Epidermal melanocyte (primary cell): ENCODE measurements around the gene FRMD4A.
A peak's percentile ranks its signal among the peaks of the same experiment; 100 is the strongest.

ENCODE experiments used
- DNase-seq: peaks from one replicate; pipeline ENCODE4 v3.0.0; 2011; ENCODE audit warnings: low spot score; ENCODE audit not compliant: insufficient read length

Gene FRMD4A

DNA sequence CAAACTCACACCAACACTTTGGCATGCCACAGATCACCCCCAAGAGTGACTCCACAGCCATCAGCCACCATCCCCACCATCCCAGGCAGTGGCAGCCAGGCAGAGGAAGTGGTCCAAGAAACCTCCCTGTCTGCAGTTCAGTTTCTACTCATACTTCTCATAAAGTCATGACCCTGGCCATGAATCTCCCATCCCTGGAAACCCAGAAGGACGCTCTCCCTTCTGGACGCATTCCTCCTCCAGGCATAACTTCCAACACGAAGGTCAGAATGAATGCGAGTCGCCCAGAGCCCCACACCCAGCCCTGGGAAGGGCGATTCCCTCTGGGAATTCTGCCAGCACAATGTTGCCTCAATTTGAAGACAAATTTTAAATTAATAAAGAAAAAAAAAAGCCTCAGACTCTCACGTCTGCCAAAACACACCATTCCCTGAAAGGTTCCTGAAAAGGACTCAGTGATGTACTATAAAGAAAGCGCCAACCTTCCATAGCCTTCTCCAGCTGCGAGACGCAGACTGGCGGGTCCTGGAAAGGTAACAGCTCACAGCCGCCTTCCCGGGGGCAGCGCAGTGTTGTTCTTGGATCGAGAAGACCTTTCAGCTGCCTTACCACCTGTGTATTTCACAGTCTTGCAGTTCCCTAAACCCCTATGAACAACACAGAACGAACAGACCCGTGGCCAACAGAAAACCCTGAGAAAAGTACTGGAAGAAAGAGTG is 307.6 kb downstream of the FRMD4A start:
- no peak for DNase-seq

DNA sequence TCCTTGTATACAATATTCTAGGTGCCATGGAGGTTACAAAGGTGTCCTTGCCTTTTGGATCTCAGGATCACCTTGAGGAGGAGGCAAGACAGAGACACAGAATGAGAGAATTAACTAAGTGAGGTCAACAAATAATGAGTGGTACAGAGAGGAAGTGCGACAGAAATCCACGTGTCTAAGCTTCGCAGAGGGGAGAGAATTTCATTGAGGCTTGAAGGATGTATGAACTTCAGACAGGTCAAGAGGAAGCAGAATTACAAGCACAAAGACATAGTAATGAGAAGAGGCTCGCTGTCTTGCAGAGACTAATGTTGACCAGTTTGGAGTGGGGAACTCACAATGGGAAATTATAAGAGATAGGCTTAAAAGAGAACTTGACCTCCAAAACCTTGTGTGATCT is 308.7 kb downstream of the FRMD4A start:
- DNase-seq, result no peak

DNA sequence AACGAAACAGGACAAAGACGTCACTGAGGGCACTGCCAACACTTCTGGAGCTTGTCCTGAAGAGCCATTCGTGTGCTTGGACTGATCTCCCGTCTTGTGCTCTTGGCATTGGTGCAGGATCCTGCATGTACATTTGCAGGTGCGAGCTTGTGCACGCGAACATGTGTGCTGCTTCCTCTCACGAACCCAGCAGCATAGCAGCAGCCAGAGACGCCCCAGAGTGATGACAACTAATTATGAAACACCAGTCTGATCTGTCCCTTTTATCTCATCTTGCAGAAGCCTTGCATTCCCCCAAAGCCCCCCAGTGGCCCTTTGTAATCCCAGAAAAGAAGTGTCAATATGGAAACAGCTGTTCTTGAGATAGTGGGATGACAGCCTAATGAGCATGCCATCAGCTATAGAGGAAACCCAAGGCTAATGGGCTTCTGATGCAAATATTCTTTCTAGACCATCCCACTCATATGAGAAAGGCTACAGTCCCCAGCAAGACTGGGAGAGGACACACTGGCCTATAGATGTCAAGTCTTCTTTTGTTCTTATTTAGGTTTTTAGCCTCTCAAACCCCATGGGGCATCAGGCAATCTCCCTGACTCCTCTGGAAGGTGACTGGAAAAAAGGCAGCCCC is 310.6 kb downstream of the FRMD4A start:
- no peak for DNase-seq

DNA sequence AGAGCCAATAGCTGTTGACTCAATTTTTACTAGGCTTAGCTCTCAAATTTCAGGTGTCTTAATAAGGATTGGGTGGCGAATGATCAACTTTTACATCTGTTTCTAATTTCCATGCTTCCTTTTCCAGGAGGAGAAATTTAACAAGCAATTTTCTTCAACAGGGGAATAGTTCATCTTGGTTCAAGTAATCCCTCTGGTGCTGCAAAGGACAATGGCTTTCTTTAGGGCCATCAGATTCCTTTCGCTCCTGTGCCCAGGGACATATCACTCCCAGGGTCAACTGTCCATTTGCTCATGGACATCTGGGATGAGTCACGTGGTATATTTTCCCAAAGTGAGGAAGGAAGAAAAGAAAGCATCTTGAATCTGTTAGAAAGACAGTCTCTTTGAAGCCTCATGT is 313.3 kb downstream of the FRMD4A start:
- no peak for DNase-seq

DNA sequence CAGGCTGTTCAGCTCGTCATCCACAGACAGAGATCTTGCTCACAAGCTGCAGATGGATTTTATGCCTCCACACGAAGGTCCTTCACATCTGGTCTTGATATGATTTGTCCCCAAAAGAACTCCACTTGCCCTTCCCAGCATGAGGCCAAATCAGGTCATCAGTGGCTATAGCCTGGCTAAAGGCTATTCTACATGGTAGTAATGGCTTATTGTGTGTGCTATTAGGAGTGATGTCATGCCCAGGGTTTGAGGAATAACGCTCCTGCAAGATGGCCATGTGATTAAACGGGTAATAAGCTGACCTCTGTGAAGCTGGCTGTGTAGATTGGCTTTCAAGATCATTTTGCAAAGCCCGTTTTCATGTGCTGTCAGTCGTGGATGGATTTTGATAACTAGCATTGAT is 313.8 kb downstream of the FRMD4A start:
- no peak for DNase-seq

DNA sequence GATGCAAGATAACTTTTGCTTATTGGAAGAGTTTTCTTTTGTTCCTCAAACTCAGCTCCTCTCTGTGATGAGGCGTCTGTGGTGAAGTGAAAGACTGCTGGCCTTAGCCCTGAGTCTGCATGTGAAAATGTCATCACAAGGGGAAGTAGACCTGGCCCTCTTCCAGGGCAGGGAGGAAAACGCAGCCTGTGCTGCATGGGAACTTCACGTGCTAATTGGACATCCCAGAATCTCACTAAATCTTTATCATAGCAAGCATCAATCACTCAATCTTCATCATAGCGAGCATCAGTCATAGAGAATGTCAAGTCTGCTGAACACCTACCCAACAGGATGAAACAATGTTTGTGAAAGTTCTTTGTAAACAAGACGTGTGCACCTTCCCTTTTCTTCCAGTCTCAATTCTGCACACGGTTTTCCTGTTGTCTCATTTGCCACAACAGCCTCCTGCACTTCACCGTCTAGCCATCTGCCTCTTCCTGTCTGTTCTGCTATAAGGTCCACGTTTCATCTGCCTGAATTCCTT is 314.6 kb downstream of the FRMD4A start:
- DNase-seq, result no peak

DNA sequence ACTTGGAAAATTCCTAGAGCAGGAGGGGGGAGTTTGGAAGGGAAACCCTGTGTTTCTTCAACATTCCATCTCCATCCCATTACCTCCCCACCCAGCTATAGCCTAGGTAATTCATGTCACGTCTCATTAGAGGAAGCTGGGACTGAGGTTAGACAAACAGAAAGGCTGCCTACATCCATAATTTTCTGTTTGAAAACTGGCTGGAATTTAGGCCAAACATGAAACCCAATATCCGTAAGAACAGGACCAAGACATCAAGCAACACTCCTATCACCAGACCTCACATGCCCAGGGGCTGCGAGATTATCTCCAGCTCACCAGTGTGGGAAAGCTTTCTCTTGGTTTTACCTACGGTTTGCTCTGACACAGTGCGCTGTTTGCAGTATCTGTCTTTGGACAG is 316.3 kb downstream of the FRMD4A start:
- no peak for DNase-seq

- no peak for DNase-seq
Observed at GRCh38 chr10:14010769-14011574, 319.8 kb downstream of the FRMD4A start.

DNA sequence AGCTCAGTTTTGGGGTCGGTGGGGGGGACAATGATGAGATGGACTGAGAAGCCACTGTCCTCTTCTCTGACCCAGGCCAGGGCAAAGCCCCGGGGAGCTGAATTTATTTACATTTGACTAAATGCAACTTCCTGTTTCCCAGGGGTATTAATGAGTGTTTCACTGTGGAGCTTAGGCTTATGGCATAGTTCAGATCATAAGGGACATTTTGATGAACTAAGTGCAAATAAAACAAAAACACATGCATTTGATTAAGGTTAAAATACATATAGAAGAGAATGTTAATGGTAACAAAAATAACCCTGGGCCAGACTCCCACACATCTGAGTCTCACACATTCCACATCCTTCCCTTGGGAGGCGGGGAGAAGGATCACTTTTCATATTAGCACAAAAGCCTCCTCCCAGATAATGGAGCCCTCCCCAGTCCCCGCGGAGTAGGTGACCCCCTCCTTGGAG is 320.6 kb downstream of the FRMD4A start:
- DNase-seq, result no peak

GRCh38 chr10:14009371-14010100 is 321.2 kb downstream of the FRMD4A start:
- no peak for DNase-seq

DNA sequence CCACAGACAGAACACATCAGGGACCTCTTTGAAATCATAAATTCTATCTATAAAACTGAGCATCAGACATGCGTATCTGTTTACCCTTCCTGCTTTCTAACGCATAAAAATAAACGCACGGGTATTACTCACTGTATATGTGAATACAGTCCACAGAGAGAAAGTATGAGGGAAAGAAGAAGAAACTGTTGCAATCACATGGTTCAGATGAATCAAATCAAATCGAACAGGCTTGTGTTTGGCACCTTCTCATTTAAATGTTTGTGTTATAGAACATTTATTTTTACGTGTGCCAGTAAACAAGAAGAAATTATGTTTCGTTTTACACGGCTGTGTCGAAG is 322.0 kb downstream of the FRMD4A start:
- no peak for DNase-seq

GRCh38 chr10:14004536-14004935 is 326.2 kb downstream of the FRMD4A start:
- DNase-seq, result no peak

DNA sequence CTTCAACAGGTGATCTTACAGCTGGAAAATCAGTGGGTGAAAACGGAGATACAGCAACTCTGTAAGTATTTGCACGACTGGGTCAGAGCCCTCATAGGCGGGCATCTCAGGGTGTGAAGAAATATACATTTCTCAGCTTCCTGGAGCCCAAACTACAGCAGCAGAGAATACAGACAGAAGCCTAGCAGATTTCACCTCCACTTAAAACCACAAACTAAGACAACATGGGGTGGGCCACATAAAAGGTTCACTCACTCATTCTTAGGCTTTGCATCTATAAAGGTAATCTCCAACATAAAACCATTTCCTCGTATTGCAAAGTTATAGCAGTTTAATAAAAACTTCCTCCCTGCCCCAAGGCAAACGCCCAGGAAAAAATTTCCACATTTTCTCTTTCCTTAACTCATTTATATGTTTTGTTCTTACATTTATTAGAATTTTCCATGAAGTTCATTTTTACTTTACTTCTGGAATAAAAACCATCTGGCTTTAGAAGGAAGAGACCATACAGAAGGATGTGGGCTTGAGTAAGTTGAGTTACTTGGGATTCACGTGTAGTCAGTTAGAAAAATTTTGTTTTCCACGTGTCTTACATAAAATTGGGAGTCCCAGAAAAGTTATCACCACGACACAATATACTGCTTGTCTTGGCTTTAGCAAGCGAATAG is 327.1 kb downstream of the FRMD4A start:
- DNase-seq, result no peak

GRCh38 chr10:14001298-14002040 is 329.3 kb downstream of the FRMD4A start:
- DNase-seq, result no peak

DNA sequence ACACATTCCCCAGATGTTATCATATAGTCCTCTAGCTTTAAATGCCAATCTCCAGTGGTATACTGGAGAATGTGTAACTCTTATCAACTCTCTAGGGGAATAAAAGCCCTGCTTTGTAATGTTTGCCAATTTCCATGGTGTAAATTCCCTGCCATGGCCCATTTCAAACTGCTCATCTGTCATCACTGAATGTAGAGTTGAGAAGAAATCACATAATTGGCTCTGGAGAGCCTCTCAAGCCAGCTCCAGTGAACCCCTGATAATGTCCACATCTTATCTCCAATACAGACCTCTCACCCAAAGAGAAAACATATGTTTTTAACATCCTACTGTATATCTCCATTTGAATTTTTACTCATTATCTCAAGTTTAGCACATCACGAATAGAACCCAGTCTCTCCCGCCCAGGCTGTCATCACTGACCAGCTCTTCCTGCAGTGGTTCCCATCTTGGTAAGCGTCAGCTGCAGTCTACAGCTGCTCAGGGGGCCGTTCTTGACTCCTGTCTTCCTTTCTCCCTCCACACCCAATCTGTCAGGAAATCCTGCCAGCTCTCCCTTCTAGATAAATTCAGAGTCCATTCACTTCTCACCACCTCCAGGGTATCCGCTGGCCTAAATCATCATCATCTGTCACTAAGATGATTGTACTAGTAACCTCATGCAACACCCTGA is 332.4 kb downstream of the FRMD4A start:
- DNase-seq, result no peak

- DNase-seq, result no peak
Observed at GRCh38 chr10:13997650-13998049, 333.1 kb downstream of the FRMD4A start.

GRCh38 chr10:13994932-13995331 is 335.8 kb downstream of the FRMD4A start:
- DNase-seq, result no peak

DNA sequence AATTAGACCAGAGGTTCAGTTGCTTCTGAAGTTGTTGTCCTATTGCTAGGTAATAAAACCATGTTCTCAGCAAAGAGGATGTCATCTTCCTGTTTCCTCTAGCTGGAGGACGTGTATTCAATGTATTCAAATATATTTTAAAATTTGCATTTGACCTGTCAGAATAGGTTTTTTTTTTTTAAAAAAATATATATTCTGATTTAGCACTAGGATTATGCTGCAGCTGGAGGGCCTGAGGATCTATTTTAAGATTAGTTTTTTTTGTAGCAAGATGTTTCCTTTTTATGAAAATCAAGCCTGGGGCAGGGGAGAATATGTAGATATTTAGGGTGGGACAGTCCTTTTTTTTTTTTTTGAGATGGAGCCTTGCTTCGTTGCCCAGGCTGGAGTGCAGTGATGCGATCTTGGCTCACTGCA is 337.0 kb downstream of the FRMD4A start:
- DNase-seq, result no peak

DNA sequence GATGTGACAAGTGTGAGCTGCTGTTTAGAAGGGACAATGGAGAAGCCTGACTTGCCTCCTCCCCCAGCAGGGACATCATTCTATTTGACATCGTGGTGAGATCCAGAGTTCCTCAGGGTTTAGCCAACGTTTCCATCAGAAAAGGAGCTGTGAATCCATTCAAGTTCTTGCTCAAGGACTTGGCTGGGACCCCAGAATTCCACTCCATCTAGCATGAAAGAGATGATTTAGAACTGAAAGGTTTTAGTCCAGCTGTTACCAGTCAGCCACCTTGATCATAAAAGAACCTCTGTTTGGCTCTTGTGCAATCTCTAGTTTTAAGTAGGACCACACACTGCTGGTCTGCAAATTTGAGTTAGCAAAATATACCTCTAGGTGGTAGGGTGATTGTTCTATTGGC is 337.6 kb downstream of the FRMD4A start:
- peak; percentile 70 for DNase-seq

GRCh38 chr10:13991353-13991752 is 339.4 kb downstream of the FRMD4A start:
- no peak for DNase-seq
